Smooth muscle cell (in vitro differentiated cells): Measurements from ENCODE around the gene HSBP1L1. TPM values are rescaled to one million over a fixed set of nuclear protein-coding genes. Genes with fewer than 3 reads are reported as not detected.

Experiments used
- DNase-seq: peaks from one replicate; lab custom pipeline; 2025; ENCODE audit not compliant: unreplicated experiment; lab: John Stamatoyannopoulos, UW
- H2AFZ ChIP-seq: fragments of 200-600 bp; sonication (generic); 2 replicates; pipeline ENCODE4 v1.6.0; 2016; ENCODE audit warnings: antibody characterized with exemption, low read depth, mild to moderate bottlenecking
- H3F3A ChIP-seq: fragments of 200-600 bp; sonication (generic); 2 replicates; pipeline ENCODE4 v1.6.0; 2017; ENCODE audit warnings: antibody characterized with exemption, low read depth
- H3K27ac ChIP-seq: fragments of 200-600 bp; sonication (generic); 2 replicates; pipeline ENCODE4 v1.5.1; 2016; ENCODE audit warnings: low read depth, mild to moderate bottlenecking
- H3K27me3 ChIP-seq: fragments of 200-600 bp; sonication (generic); 2 replicates; pipeline ENCODE4 v1.6.1; 2016; ENCODE audit warnings: low read depth, mild to moderate bottlenecking
- H3K36me3 ChIP-seq: fragments of 200-600 bp; sonication (generic); 2 replicates; pipeline ENCODE4 v1.5.1; 2016; ENCODE audit warnings: low read depth
- H3K4me1 ChIP-seq: fragments of 200-600 bp; sonication (generic); 2 replicates; pipeline ENCODE4 v1.5.1; 2016; ENCODE audit warnings: low read depth
- H3K4me2 ChIP-seq: fragments of 200-600 bp; sonication (generic); 2 replicates; pipeline ENCODE4 v1.6.0; 2016; ENCODE audit warnings: mild to moderate bottlenecking
- H3K4me3 ChIP-seq: fragments of 200-600 bp; sonication (generic); 2 replicates; pipeline ENCODE4 v1.5.1; 2016; ENCODE audit warnings: mild to moderate bottlenecking
- H3K79me2 ChIP-seq: fragments of 200-600 bp; sonication (generic); 2 replicates; pipeline ENCODE4 v1.6.0; 2016; ENCODE audit warnings: low read depth, mild to moderate bottlenecking
- H3K9ac ChIP-seq: fragments of 200-600 bp; sonication (generic); 2 replicates; pipeline ENCODE4 v1.6.0; 2016; ENCODE audit warnings: low read depth
- H3K9me3 ChIP-seq: fragments of 200-600 bp; sonication (generic); replicated peaks from 2 replicates; pipeline ENCODE4 v1.5.1; 2016; ENCODE audit warnings: low read depth
- H4K20me1 ChIP-seq: fragments of 200-600 bp; sonication (generic); 2 replicates; pipeline ENCODE4 v1.6.0; 2016; ENCODE audit warnings: low read depth
- CTCF ChIP-seq: fragments of 200-600 bp; sonication (generic); IDR thresholded peaks from 2 replicates; pipeline ENCODE4 v1.5.1; 2017; ENCODE audit warnings: borderline replicate concordance, mild to moderate bottlenecking, antibody characterized with exemption; ENCODE audit not compliant: insufficient read depth, poor library complexity, severe bottlenecking
- WGBS: methylation state at CpG from one replicate; pipeline ENCODE4 v1.1.7; 2016; ENCODE audit warnings: low lambda C conversion rate; 5-methylcytosine and 5-hydroxymethylcytosine counted together
- polyA plus RNA-seq: library from polyadenylated mRNA; unstranded; fragments of >200 nt; fragmentation: Nextera tagmentation; extraction: Ambion mirVana; gene quantifications from 2 replicates; pipeline ENCODE4 v1.2.1, GENCODE V29; 2016
- total RNA-seq: library from RNA; depleted of rRNA; stranded (reverse); fragments of >200 nt; gene quantifications from 2 replicates; pipeline ENCODE4 v1.2.3, GENCODE V29; 2014

The HSBP1L1 gene
- total and polyA plus RNA-seq, 2 experiments from 2014 or later, result 12.4 to 24.6 TPM

GRCh38 chr18:79933765-79934164 is 30.7 kb upstream of the HSBP1L1 start:
- no peak overlapping the region for H3K27ac ChIP-seq

DNA sequence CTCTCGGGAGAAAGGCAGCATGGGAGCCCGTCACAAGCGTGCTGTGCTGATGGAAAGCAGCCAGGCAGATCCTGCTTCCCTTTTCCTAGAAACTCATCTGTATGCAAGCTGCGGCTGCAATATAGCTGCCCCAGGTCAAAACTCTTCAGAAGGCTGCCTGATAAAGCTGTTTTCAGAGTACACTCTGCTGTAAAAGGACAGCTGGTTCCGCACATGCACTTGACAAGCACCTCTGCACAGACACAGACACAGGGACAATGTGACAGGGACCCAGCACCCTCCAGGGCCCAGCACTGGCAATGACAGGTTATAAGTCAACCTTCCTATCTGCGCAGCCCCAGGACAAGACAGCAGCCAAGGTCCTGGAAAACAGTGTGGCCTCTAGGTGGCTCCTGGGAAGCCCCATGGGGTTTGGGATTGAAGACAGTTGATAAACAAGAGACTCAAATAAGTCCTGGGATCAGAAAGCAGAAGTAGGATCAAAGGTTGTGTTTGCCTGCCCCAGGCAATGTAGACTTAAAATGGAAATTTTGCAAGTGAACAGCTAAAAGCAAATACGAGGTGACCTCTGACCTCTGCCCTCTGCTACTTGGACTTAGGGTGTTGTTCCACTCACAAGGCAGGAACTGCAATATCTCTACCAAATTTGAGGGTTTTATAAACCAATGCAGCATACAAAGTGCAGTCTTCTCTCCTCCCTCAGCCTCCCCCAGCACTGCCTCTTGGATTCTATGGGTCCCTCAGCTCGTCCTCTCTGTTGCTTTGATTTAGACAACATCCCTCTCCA is 29.9 kb upstream of the HSBP1L1 start:
- Histone ChIP-seq H3K9me3 (peaks cover 12% of the 10 kb centered on the region), H3K79me2 (peaks cover 94% of the 10 kb centered on the region), H3K9ac (no peak overlapping the region), H3K4me3 (no peak overlapping the region), H3K4me2 (no peak overlapping the region), H3K27me3 (no peaks in the 10 kb centered on the region), H3K4me1 (no peaks in the 10 kb centered on the region), H3F3A (no peaks in the 10 kb centered on the region), H3K36me3 (peaks cover 20% of the 10 kb centered on the region), H2AFZ (no peak overlapping the region), H3K27ac (no peak overlapping the region), H4K20me1 (peaks cover 38% of the 10 kb centered on the region)
- no peak for DNase-seq
- no peak for TF ChIP-seq CTCF
- 92% methylated on average over 8 of the region's 8 CpGs for WGBS

More at GRCh38 chr18:79933765-79934164, 30.7 kb upstream of the HSBP1L1 start:
- Histone ChIP-seq H4K20me1 (peaks cover 30% of the 10 kb centered on the region), H3F3A (no peaks in the 10 kb centered on the region), H3K27me3 (no peaks in the 10 kb centered on the region), H3K36me3 (peaks cover 22% of the 10 kb centered on the region), H3K4me1 (no peaks in the 10 kb centered on the region), H3K79me2 (peaks cover 94% of the 10 kb centered on the region), H2AFZ (no peak overlapping the region), H3K9ac (no peak overlapping the region), H3K4me2 (no peak overlapping the region), H3K9me3 (peaks cover 14% of the 10 kb centered on the region), H3K4me3 (no peak overlapping the region)
- no peak for TF ChIP-seq CTCF
- DNase-seq, result no peak
- WGBS, result 46% methylated on average over 10 of the region's 10 CpGs

DNA sequence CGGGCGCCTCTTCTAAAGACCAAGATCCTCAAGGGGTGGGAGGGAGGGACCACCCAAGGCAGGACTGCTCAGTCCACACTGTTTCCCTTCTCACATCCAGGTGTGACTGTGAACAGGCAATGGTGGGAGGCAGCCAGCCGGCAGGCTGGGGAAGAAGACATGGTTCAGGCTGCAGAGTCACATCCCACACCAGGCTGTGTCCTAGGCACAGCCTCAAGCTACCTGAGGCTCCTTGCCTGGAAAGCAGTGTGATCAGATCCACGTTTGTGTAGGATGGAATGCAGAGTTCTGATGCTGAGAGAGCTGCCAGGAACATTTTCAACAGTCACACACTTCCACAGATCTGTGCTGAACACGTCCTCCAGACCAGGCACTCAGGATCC is 29.4 kb upstream of the HSBP1L1 start:
- no peak overlapping the region for H3K4me2 ChIP-seq
- no peak for DNase-seq
- peaks cover 16% of the 10 kb centered on the region for H3K36me3 ChIP-seq
- H3K9me3 ChIP-seq, result peaks cover 7% of the 10 kb centered on the region
- no peak overlapping the region for H3K27ac ChIP-seq
- no peaks in the 10 kb centered on the region for H3K4me1 ChIP-seq
- H3K79me2 ChIP-seq, result peaks cover 94% of the 10 kb centered on the region
- peaks cover 44% of the 10 kb centered on the region for H4K20me1 ChIP-seq
- no peak for TF ChIP-seq CTCF
- no peaks in the 10 kb centered on the region for H3K27me3 ChIP-seq
- H3K9ac ChIP-seq, result no peak overlapping the region
- no peaks in the 10 kb centered on the region for H3F3A ChIP-seq
- no peak overlapping the region for H2AFZ ChIP-seq
- no peak overlapping the region for H3K4me3 ChIP-seq
- 93% methylated on average over 5 of the region's 5 CpGs for WGBS

GRCh38 chr18:79935499-79935898 is 28.9 kb upstream of the HSBP1L1 start:
- Histone ChIP-seq H3K36me3 (peaks cover 16% of the 10 kb centered on the region), H3K9ac (no peak overlapping the region), H3K9me3 (peaks cover 7% of the 10 kb centered on the region), H3K4me1 (no peaks in the 10 kb centered on the region), H3F3A (no peaks in the 10 kb centered on the region), H3K79me2 (peaks cover 94% of the 10 kb centered on the region), H4K20me1 (peaks cover 48% of the 10 kb centered on the region), H3K4me3 (no peak overlapping the region), H3K4me2 (no peak overlapping the region), H3K27me3 (no peaks in the 10 kb centered on the region), H2AFZ (no peak overlapping the region), H3K27ac (no peak overlapping the region)
- 98% methylated on average over 3 of the region's 3 CpGs for WGBS
- TF ChIP-seq CTCF, result no peak
- DNase-seq, result no peak
